Activated B cell treated with CpG ODN at 0.5 μM for 24 hours (primary cell): ENCODE data around the gene GPR17. TPM values are rescaled to one million over a fixed set of nuclear protein-coding genes. Genes with fewer than 3 reads are reported as not detected.

Source experiments
- ATAC-seq: fragments of 200-7000 bp; cut with Tn5 transposase; one replicate; pipeline ENCODE4 v1.10.0; 2021; ENCODE audit warnings: low read depth, mild to moderate bottlenecking, moderate library complexity
- CTCF ChIA-PET: fragments of 350-600 bp; sonication (Branson Sonifier 250); formaldehyde crosslinking; loops from one replicate; lab custom pipeline; 2021; ENCODE audit warnings: antibody characterized with exemption; lab: Charles Lee
- POLR2A ChIA-PET: fragments of 350-600 bp; sonication (Branson Sonifier 250); formaldehyde crosslinking; loops from one replicate; lab custom pipeline; 2021; ENCODE audit warnings: antibody characterized with exemption; lab: Charles Lee
- DNase-seq: peaks from one replicate; pipeline ENCODE4 v3.0.0; 2022
- H3K27ac Mint-ChIP-seq: one replicate; pipeline ENCODE4 v1.8.0; 2020; ENCODE audit warnings: mixed read lengths
- H3K27me3 Mint-ChIP-seq: one replicate; pipeline ENCODE4 v1.8.0; 2021; ENCODE audit warnings: mixed read lengths
- H3K36me3 Mint-ChIP-seq: one replicate; pipeline ENCODE4 v1.8.0; 2021; ENCODE audit warnings: low read depth, mixed read lengths
- H3K4me1 Mint-ChIP-seq: one replicate; pipeline ENCODE4 v1.8.0; 2021; ENCODE audit warnings: mixed read lengths
- H3K4me3 Mint-ChIP-seq: one replicate; pipeline ENCODE4 v1.8.0; 2020; ENCODE audit warnings: mild to moderate bottlenecking, mixed read lengths
- H3K9me3 Mint-ChIP-seq: one replicate; pipeline ENCODE4 v1.8.0; 2020; ENCODE audit warnings: mixed read lengths
- CTCF ChIP-seq: fragments of 200-600 bp; IDR thresholded peaks from one replicate; pipeline ENCODE4 v1.8.0; 2022; ENCODE audit warnings: antibody characterized with exemption, mild to moderate bottlenecking
- intact Hi-C: fragments of 100-400 bp; cut with micrococcal nuclease; formaldehyde crosslinking; loops from one replicate; pipeline ENCODE4 v1.15.1; 2024
- total RNA-seq: library from RNA; stranded (reverse); gene quantifications from 2 replicates; pipeline ENCODE4 v1.2.3, GENCODE V29; 2022

GPR17 gene
- total RNA-seq, 1 donor from 2014 or later, result not detected

- intact Hi-C loops, result loop anchor here (2.0 to 10.0 kb wide), 2 partner anchors 17 to 547 kb away; no protein-coding TSS in a partner anchor
- ChIA-PET POLR2A (interaction anchor here (1.5 to 1.8 kb wide), 4 partner anchors 9 to 39 kb away, joined by 4 to 7 read pairs (median 4); no protein-coding TSS in a partner anchor), CTCF (interaction anchor here (1.2 to 1.6 kb wide), 3 partner anchors 10 to 41 kb away, joined by 3 to 13 read pairs (median 4); no protein-coding TSS in a partner anchor)
- Mint-ChIP-seq H3K9me3 (no peaks in the 10 kb centered on the region), H3K4me3 (no peak overlapping the region), H3K27ac (peak overlapping the region; percentile 83), H3K36me3 (no peaks in the 10 kb centered on the region), H3K4me1 (peaks cover 92% of the 10 kb centered on the region), H3K27me3 (no peaks in the 10 kb centered on the region)
- DNase-seq (no peak), ATAC-seq (no peak)
- no peak for TF ChIP-seq CTCF
Observed at GRCh38 chr2:127631997-127632581, 13.9 kb upstream of the GPR17 start.

- DNase-seq (peak; percentile 53), ATAC-seq (peak; percentile 72)
- Mint-ChIP-seq H3K4me1 (peaks cover 94% of the 10 kb centered on the region), H3K36me3 (no peaks in the 10 kb centered on the region), H3K27me3 (no peaks in the 10 kb centered on the region), H3K4me3 (peak overlapping the region; percentile 50), H3K9me3 (no peaks in the 10 kb centered on the region), H3K27ac (peak overlapping the region; percentile 83)
- intact Hi-C loops, result loop anchor here (1.0 to 10.0 kb wide), 3 partner anchors 12 to 548 kb away; no protein-coding TSS in a partner anchor
- ChIA-PET POLR2A (interaction anchor here (1.0 to 1.8 kb wide), 5 partner anchors 8 to 106 kb away, joined by 3 to 7 read pairs (median 4); partner anchors contain the start of gene IWS1), CTCF (interaction anchor here (1.2 to 1.6 kb wide), 3 partner anchors 9 to 42 kb away, joined by 3 to 13 read pairs (median 4); no protein-coding TSS in a partner anchor)
- no peak for TF ChIP-seq CTCF
Observed at GRCh38 chr2:127632592-127633489, 13.1 kb upstream of the GPR17 start.

GRCh38 chr2:127633556-127634065 lies 12.3 kb upstream of the GPR17 start:
- ATAC-seq (no peak), DNase-seq (no peak)
- POLR2A ChIA-PET, result interaction anchor here (0.7 to 1.0 kb wide), 2 partner anchors 28 to 107 kb away, joined by 3 read pairs; partner anchors contain the start of gene IWS1
- H3K9me3 Mint-ChIP-seq, result no peaks in the 10 kb centered on the region
- peaks cover 96% of the 10 kb centered on the region for H3K4me1 Mint-ChIP-seq
- no peaks in the 10 kb centered on the region for H3K27me3 Mint-ChIP-seq
- intact Hi-C loops, result loop anchor here (1.0 to 10.0 kb wide), 3 partner anchors 12 to 549 kb away; no protein-coding TSS in a partner anchor
- CTCF ChIA-PET, result interaction anchor here (0.7 kb wide), 1 partner anchor 42 kb away, joined by 3 read pairs; no protein-coding TSS in a partner anchor
- TF ChIP-seq CTCF, result no peak
- peak overlapping the region; percentile 83 for H3K27ac Mint-ChIP-seq
- H3K36me3 Mint-ChIP-seq, result no peaks in the 10 kb centered on the region
- H3K4me3 Mint-ChIP-seq, result peak overlapping the region; percentile 52

- Mint-ChIP-seq H3K27ac (peak overlapping the region; percentile 83), H3K27me3 (no peaks in the 10 kb centered on the region), H3K9me3 (no peaks in the 10 kb centered on the region), H3K4me3 (peak overlapping the region; percentile 52), H3K36me3 (no peaks in the 10 kb centered on the region), H3K4me1 (peaks cover 97% of the 10 kb centered on the region)
- intact Hi-C loops, result loop anchor here (10.0 kb wide), 1 partner anchor 549 kb away; no protein-coding TSS in a partner anchor
- DNase-seq (no peak), ATAC-seq (peak; percentile 5)
- ChIA-PET CTCF (interaction anchor here (0.5 to 0.7 kb wide), 2 partner anchors 42 to 472 kb away, joined by 3 read pairs; no protein-coding TSS in a partner anchor), POLR2A (interaction anchor here (0.5 to 0.8 kb wide), 3 partner anchors 28 to 594 kb away, joined by 3 to 4 read pairs (median 3); no protein-coding TSS in a partner anchor)
- TF ChIP-seq CTCF, result no peak
Observed at GRCh38 chr2:127634066-127634617, 11.8 kb upstream of the GPR17 start.
